HEK293 (cell line): ENCODE measurements around the gene RCC1.

Experiments used
- CTCF ChIA-PET: fragments of 350-600 bp; formaldehyde crosslinking; extraction: SDS; loops from one replicate; lab custom pipeline; 2021; ENCODE audit warnings: antibody characterized with exemption; lab: Yijun Ruan, JAX
- POLR2A ChIA-PET: fragments of 300-600 bp; formaldehyde crosslinking; extraction: SDS; loops from one replicate; lab custom pipeline; 2020; ENCODE audit warnings: antibody characterized with exemption, inconsistent platforms; lab: Yijun Ruan, JAX
- H3K27ac ChIP-seq: fragments of 200-500 bp; sonication (Bioruptor generic); 2 replicates; pipeline ENCODE4 v1.5.1; 2014; ENCODE audit warnings: low read depth, low read length, control low read depth, inconsistent platforms; ENCODE audit errors: extremely low read depth
- H3K36me3 ChIP-seq, 2 experiments: fragments of 200-500 bp in 1 of 2; sonication (Bioruptor generic) in 1 of 2; 1 replicate in 1 of 2; 2 replicates in 1 of 2; pipeline ENCODE4 v1.5.1; 2014 to 2017; ENCODE audit warnings: inconsistent platforms in 2 of 2, low read length in 2 of 2; ENCODE audit not compliant: control insufficient read depth in 2 of 2, insufficient read depth in 1 of 2
- H3K4me1 ChIP-seq: fragments of 200-500 bp; sonication (Bioruptor generic); 2 replicates; pipeline ENCODE4 v1.5.1; 2014; ENCODE audit warnings: mild to moderate bottlenecking, low read length, inconsistent platforms; ENCODE audit not compliant: control insufficient read depth, insufficient read depth
- H3K4me3 ChIP-seq: 2 replicates; pipeline ENCODE4 v1.5.1; 2011; ENCODE audit warnings: low read depth, mild to moderate bottlenecking, control low read depth, low read length, moderate library complexity
- H3K9me3 ChIP-seq: fragments of 200-500 bp; sonication (Bioruptor generic); 2 replicates; pipeline ENCODE4 v1.5.1; 2014; ENCODE audit warnings: low read depth, low read length, inconsistent platforms; ENCODE audit not compliant: control insufficient read depth, insufficient read depth
- GLIS1 ChIP-seq: fragments of 450-650 bp; formaldehyde crosslinking; IDR thresholded peaks from 2 replicates; pipeline ENCODE4 v1.5.1; 2016; ENCODE audit warnings: missing biosample characterization, missing genetic modification characterization
- KLF1 ChIP-seq: fragments of 450-650 bp; formaldehyde crosslinking; IDR thresholded peaks from 2 replicates; pipeline ENCODE4 v1.5.1; 2016; ENCODE audit warnings: missing biosample characterization, missing genetic modification characterization
- KLF10 ChIP-seq: fragments of 450-650 bp; IDR thresholded peaks from 2 replicates; pipeline ENCODE4 v1.5.1; 2018; ENCODE audit warnings: missing biosample characterization, mild to moderate bottlenecking, missing genetic modification characterization
- KLF7 ChIP-seq: fragments of 450-650 bp; formaldehyde crosslinking; IDR thresholded peaks from 2 replicates; pipeline ENCODE4 v1.5.1; 2016; ENCODE audit warnings: missing biosample characterization, missing genetic modification characterization, borderline replicate concordance
- KLF8 ChIP-seq: fragments of 450-650 bp; formaldehyde crosslinking; IDR thresholded peaks from 2 replicates; pipeline ENCODE4 v1.5.1; 2016; ENCODE audit warnings: missing biosample characterization, missing genetic modification characterization
- SCRT2 ChIP-seq: fragments of 450-650 bp; formaldehyde crosslinking; IDR thresholded peaks from 2 replicates; pipeline ENCODE4 v1.5.1; 2016; ENCODE audit warnings: missing biosample characterization, missing genetic modification characterization
- TRIM28 ChIP-seq: IDR thresholded peaks from 2 replicates; pipeline ENCODE4 v1.6.1; 2011; ENCODE audit warnings: low read length, control low read depth, borderline replicate concordance
- WT1 ChIP-seq: fragments of 450-650 bp; formaldehyde crosslinking; IDR thresholded peaks from 2 replicates; pipeline ENCODE4 v1.5.1; 2016; ENCODE audit warnings: missing biosample characterization, missing genetic modification characterization
- YY1 ChIP-seq: fragments of 450-650 bp; formaldehyde crosslinking; IDR thresholded peaks from 2 replicates; pipeline ENCODE4 v1.5.1; 2018; ENCODE audit warnings: missing biosample characterization, missing genetic modification characterization
- ZBTB8A ChIP-seq: fragments of 450-650 bp; formaldehyde crosslinking; IDR thresholded peaks from 2 replicates; pipeline ENCODE4 v1.5.1; 2016; ENCODE audit warnings: missing biosample characterization, missing genetic modification characterization
- ZFP37 ChIP-seq: fragments of 450-650 bp; formaldehyde crosslinking; IDR thresholded peaks from 2 replicates; pipeline ENCODE4 v1.5.1; 2016; ENCODE audit warnings: missing biosample characterization, missing genetic modification characterization
- ZNF184 ChIP-seq: fragments of 450-650 bp; IDR thresholded peaks from 2 replicates; pipeline ENCODE4 v1.5.1; 2018; ENCODE audit warnings: missing biosample characterization, mild to moderate bottlenecking, missing genetic modification characterization
- ZNF2 ChIP-seq: fragments of 450-650 bp; formaldehyde crosslinking; IDR thresholded peaks from 2 replicates; pipeline ENCODE4 v1.5.1; 2016; ENCODE audit warnings: missing biosample characterization, missing genetic modification characterization
- ZNF239 ChIP-seq: fragments of 450-650 bp; formaldehyde crosslinking; IDR thresholded peaks from 2 replicates; pipeline ENCODE4 v1.5.1; 2016; ENCODE audit warnings: missing biosample characterization, missing genetic modification characterization
- ZNF24 ChIP-seq: fragments of 450-650 bp; formaldehyde crosslinking; IDR thresholded peaks from 2 replicates; pipeline ENCODE4 v1.5.1; 2016; ENCODE audit warnings: missing biosample characterization, missing genetic modification characterization
- ZNF324 ChIP-seq: fragments of 450-650 bp; formaldehyde crosslinking; IDR thresholded peaks from 2 replicates; pipeline ENCODE4 v1.5.1; 2016; ENCODE audit warnings: missing biosample characterization, missing genetic modification characterization
- ZNF37A ChIP-seq: fragments of 450-650 bp; IDR thresholded peaks from 2 replicates; pipeline ENCODE4 v1.5.1; 2018; ENCODE audit warnings: missing biosample characterization, missing genetic modification characterization
- ZNF501 ChIP-seq: fragments of 450-650 bp; formaldehyde crosslinking; IDR thresholded peaks from 2 replicates; pipeline ENCODE4 v1.5.1; 2016; ENCODE audit warnings: missing biosample characterization, missing genetic modification characterization
- ZNF560 ChIP-seq: fragments of 450-650 bp; formaldehyde crosslinking; IDR thresholded peaks from 2 replicates; pipeline ENCODE4 v1.5.1; 2017; ENCODE audit warnings: missing biosample characterization, missing genetic modification characterization, borderline replicate concordance
- ZNF596 ChIP-seq: fragments of 450-650 bp; IDR thresholded peaks from 2 replicates; pipeline ENCODE4 v1.5.0; 2018; ENCODE audit warnings: missing biosample characterization, mild to moderate bottlenecking, missing genetic modification characterization, moderate library complexity
- ZNF610 ChIP-seq: fragments of 450-650 bp; formaldehyde crosslinking; IDR thresholded peaks from 2 replicates; pipeline ENCODE4 v1.5.1; 2016; ENCODE audit warnings: missing biosample characterization, missing genetic modification characterization, borderline replicate concordance
- ZNF626 ChIP-seq: fragments of 450-650 bp; sonication (Bioruptor Pico); formaldehyde crosslinking; IDR thresholded peaks from 2 replicates; pipeline ENCODE4 v1.5.1; 2018; ENCODE audit warnings: missing biosample characterization, missing genetic modification characterization, inconsistent platforms
- ZNF707 ChIP-seq: fragments of 450-650 bp; formaldehyde crosslinking; IDR thresholded peaks from 2 replicates; pipeline ENCODE4 v1.5.1; 2016; ENCODE audit warnings: missing biosample characterization, missing genetic modification characterization
- ZNF837 ChIP-seq: fragments of 450-650 bp; formaldehyde crosslinking; IDR thresholded peaks from 2 replicates; pipeline ENCODE4 v1.5.1; 2016; ENCODE audit warnings: missing biosample characterization, missing genetic modification characterization
- ZXDB ChIP-seq: fragments of 450-650 bp; formaldehyde crosslinking; IDR thresholded peaks from 2 replicates; pipeline ENCODE4 v1.5.1; 2016; ENCODE audit warnings: missing biosample characterization, missing genetic modification characterization
- TF ChIP-seq, protein P1 (sequence below): fragments of 450-650 bp; formaldehyde crosslinking; IDR thresholded peaks from 2 replicates; pipeline ENCODE4 v1.5.1; 2016; ENCODE audit warnings: missing biosample characterization, missing genetic modification characterization
- TF ChIP-seq, protein P2 (sequence below): fragments of 450-650 bp; formaldehyde crosslinking; IDR thresholded peaks from 2 replicates; pipeline ENCODE4 v1.5.1; 2016; ENCODE audit warnings: missing biosample characterization, missing genetic modification characterization
- TF ChIP-seq, protein P3 (sequence below): fragments of 450-650 bp; formaldehyde crosslinking; IDR thresholded peaks from 2 replicates; pipeline ENCODE4 v1.5.1; 2016; ENCODE audit warnings: missing biosample characterization, missing genetic modification characterization
- TF ChIP-seq, protein P4 (sequence below): fragments of 450-650 bp; formaldehyde crosslinking; IDR thresholded peaks from 2 replicates; pipeline ENCODE4 v1.5.1; 2016; ENCODE audit warnings: missing biosample characterization, missing genetic modification characterization
- TF ChIP-seq, protein P5 (sequence below): fragments of 450-650 bp; formaldehyde crosslinking; IDR thresholded peaks from 2 replicates; pipeline ENCODE4 v1.5.1; 2017; ENCODE audit warnings: missing biosample characterization, missing genetic modification characterization

Gene RCC1, protein sequence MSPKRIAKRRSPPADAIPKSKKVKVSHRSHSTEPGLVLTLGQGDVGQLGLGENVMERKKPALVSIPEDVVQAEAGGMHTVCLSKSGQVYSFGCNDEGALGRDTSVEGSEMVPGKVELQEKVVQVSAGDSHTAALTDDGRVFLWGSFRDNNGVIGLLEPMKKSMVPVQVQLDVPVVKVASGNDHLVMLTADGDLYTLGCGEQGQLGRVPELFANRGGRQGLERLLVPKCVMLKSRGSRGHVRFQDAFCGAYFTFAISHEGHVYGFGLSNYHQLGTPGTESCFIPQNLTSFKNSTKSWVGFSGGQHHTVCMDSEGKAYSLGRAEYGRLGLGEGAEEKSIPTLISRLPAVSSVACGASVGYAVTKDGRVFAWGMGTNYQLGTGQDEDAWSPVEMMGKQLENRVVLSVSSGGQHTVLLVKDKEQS

DNA sequence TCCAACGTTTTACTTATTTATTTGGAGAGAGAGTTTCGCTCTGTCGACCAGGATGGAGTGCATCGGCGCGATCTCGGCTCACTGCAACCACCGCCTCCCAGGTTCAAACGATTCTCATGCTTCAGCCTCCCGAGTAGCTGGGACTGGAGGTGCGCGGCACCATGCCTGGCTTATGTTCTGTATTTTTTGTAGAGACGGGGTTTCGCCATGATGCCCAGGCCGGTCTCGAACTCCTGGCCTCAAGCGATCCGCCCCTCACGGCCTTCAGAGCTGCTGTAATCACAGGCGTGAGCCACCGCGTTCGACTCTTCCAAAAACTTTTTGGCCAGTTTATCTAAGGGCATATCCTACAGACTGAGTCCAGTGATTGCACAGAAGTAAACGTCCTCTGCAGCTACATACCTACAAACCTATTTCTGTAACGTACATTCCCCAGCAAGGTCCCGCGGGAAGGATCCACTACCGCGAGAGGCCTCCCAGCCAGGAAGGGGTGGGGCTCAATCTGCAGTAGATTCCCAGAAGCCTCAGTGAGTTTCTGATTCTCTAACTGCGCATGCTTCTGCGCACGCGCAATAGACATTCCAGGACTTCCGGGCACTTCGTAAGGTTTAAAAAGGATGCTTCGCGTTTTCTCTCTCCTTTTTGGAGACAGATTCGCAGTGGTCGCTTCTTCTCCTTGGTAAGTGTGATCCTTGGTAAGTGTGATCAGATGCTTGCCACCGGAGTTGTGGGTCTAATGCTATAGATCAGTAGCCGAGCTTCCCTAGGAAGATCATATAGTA is at the start of gene RCC1:
RCC1 (plus strand) TSS at position 638 of the 782 bp plus-strand sequence. CDS start 23,824 bp downstream, outside the sequence.
- Histone ChIP-seq H3K27ac (peak within 1 kb of the TSS; percentile 86), H3K36me3 (peaks cover 9 to 43% of the 10 kb centered on the region in 2 experiments; a peak in 2 of 3 replicates), H3K9me3 (no peaks in the 10 kb centered on the region), H3K4me1 (no peaks in the 10 kb centered on the region; the same call in 1 of the 2 replicates), H3K4me3 (peak within 1 kb of the TSS; percentile 79)
- CTCF ChIA-PET = interaction anchor here (0.7 to 1.0 kb wide), 4 partner anchors 11 to 595 kb away, joined by 3 to 4 read pairs (median 3); no protein-coding TSS in a partner anchor
- POLR2A ChIA-PET = interaction anchor here (0.5 to 4.0 kb wide), 29 partner anchors 11 to 394 kb away, joined by 3 to 34 read pairs (median 4); partner anchors contain the start of genes ATP5IF1, MED18, PHACTR4 and RNU11
- TF ChIP-seq YY1 (tag by site-specific recombination) (peak; percentile 64; the same call in 1 of the 2 replicates), ZNF610 (peak; percentile 15; the same call in 1 of the 2 replicates), ZNF596 (tag by site-specific recombination) (0 out of 2 replicates have a peak, but pooled peaks have one; percentile 28), KLF10 (tag by site-specific recombination) (peak; percentile 34; the same call in 1 of the 2 replicates), ZXDB (tag by site-specific recombination) (no peak; the same call in none of the 2 replicates), ZNF24 (tag by site-specific recombination) (0 out of 2 replicates have a peak, but pooled peaks have one; percentile 26), ZNF37A (tag by site-specific recombination) (no peak), SCRT2 (tag by site-specific recombination) (no peak), KLF7 (tag by site-specific recombination) (peak; percentile 52; the same call in 1 of the 2 replicates), ZNF184 (tag by site-specific recombination) (0 out of 2 replicates have a peak, but pooled peaks have one; percentile 16), ZNF501 (tag by site-specific recombination) (peak; percentile 84), ZNF626 (tag by site-specific recombination) (no peak), ZNF560 (tag by site-specific recombination) (no peak), KLF1 (tag by site-specific recombination) (peak; percentile 6; the same call in 1 of the 2 replicates), TRIM28 (peak; percentile 94), ZBTB8A (no peak), ZNF707 (no peak), ZFP37 (tag by site-specific recombination) (peak; percentile 79), KLF8 (tag by site-specific recombination) (peak; percentile 85), ZNF837 (tag by site-specific recombination) (no peak), ZNF239 (no peak), ZNF324 (tag by site-specific recombination) (0 out of 2 replicates have a peak, but pooled peaks have one; percentile 47), ZNF2 (tag by site-specific recombination) (peak; percentile 86; the same call in 1 of the 2 replicates), WT1 (tag by site-specific recombination) (peak; percentile 32; the same call in 1 of the 2 replicates), GLIS1 (tag by site-specific recombination) (peak; percentile 73; the same call in 1 of the 2 replicates)
- TF ChIP-seq, protein P1, sequence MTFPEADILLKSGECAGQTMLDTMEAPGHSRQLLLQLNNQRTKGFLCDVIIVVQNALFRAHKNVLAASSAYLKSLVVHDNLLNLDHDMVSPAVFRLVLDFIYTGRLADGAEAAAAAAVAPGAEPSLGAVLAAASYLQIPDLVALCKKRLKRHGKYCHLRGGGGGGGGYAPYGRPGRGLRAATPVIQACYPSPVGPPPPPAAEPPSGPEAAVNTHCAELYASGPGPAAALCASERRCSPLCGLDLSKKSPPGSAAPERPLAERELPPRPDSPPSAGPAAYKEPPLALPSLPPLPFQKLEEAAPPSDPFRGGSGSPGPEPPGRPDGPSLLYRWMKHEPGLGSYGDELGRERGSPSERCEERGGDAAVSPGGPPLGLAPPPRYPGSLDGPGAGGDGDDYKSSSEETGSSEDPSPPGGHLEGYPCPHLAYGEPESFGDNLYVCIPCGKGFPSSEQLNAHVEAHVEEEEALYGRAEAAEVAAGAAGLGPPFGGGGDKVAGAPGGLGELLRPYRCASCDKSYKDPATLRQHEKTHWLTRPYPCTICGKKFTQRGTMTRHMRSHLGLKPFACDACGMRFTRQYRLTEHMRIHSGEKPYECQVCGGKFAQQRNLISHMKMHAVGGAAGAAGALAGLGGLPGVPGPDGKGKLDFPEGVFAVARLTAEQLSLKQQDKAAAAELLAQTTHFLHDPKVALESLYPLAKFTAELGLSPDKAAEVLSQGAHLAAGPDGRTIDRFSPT = no peak
- TF ChIP-seq, protein P2, sequence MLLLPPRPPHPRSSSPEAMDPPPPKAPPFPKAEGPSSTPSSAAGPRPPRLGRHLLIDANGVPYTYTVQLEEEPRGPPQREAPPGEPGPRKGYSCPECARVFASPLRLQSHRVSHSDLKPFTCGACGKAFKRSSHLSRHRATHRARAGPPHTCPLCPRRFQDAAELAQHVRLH (tag by site-specific recombination) = peak; percentile 81
- TF ChIP-seq, protein P3, sequence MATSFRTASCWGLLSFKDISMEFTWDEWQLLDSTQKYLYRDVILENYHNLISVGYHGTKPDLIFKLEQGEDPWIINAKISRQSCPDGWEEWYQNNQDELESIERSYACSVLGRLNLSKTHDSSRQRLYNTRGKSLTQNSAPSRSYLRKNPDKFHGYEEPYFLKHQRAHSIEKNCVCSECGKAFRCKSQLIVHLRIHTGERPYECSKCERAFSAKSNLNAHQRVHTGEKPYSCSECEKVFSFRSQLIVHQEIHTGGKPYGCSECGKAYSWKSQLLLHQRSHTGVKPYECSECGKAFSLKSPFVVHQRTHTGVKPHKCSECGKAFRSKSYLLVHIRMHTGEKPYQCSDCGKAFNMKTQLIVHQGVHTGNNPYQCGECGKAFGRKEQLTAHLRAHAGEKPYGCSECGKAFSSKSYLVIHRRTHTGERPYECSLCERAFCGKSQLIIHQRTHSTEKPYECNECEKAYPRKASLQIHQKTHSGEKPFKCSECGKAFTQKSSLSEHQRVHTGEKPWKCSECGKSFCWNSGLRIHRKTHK (tag by site-specific recombination) = no peak
- TF ChIP-seq, protein P4, sequence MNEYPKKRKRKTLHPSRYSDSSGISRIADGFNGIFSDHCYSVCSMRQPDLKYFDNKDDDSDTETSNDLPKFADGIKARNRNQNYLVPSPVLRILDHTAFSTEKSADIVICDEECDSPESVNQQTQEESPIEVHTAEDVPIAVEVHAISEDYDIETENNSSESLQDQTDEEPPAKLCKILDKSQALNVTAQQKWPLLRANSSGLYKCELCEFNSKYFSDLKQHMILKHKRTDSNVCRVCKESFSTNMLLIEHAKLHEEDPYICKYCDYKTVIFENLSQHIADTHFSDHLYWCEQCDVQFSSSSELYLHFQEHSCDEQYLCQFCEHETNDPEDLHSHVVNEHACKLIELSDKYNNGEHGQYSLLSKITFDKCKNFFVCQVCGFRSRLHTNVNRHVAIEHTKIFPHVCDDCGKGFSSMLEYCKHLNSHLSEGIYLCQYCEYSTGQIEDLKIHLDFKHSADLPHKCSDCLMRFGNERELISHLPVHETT (tag by site-specific recombination) = 0 out of 2 replicates have a peak, but pooled peaks have one; percentile 22
- TF ChIP-seq, protein P5, sequence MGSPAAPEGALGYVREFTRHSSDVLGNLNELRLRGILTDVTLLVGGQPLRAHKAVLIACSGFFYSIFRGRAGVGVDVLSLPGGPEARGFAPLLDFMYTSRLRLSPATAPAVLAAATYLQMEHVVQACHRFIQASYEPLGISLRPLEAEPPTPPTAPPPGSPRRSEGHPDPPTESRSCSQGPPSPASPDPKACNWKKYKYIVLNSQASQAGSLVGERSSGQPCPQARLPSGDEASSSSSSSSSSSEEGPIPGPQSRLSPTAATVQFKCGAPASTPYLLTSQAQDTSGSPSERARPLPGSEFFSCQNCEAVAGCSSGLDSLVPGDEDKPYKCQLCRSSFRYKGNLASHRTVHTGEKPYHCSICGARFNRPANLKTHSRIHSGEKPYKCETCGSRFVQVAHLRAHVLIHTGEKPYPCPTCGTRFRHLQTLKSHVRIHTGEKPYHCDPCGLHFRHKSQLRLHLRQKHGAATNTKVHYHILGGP (tag by site-specific recombination) = no peak
